NCI-H2081 (cell line): ENCODE measurements around the gene LSS.
"Not testable (repeated sequence)": the region's sequence is repeated elsewhere in the genome, so short reads cannot be mapped to it uniquely, and the experiment has no call there.

ENCODE experiments used
- DNase-seq, 2 experiments: peaks; one replicate each; lab custom pipeline; 2025; lab: John Stamatoyannopoulos, UW

Gene LSS

DNA sequence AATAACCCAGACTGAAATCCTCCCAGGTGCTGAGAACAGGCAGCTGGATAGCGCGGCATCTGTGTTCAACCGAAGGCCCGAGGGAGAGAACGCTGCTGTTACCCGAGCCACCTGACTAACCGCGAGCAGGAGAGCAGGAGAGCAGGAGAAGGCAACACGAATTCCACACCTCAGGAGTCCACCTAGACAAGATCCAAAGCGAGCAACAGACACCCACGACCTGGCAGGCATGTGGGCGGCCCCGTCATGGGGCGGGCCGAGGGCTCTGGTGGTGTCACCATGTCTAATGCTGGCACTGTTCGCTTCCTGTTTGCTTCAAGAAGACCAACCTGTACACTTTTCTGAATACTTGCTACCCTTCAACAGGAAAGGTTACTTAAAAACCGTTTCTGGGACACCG is 23.4 kb downstream of the LSS start:
- no peak for DNase-seq

DNA sequence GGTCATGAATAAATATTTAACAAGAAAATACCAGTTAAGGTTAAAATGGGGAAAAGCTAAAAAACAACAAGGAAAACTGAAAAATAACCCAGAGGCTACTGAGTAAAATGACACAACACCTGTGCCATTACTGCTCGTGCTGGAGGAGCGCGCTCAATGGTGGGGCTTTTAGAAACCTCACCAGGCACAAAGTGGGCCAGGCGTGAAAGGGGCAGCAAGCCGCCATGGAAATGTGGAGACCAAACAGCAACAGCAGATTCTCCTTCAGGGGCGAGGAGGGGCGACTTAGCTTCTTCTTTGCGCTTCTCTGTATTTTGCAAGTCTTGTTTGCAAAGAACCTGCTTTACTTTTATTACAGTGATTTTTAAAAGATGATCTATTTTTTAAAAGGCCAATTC is 25.4 kb downstream of the LSS start:
- no peak for DNase-seq

DNA sequence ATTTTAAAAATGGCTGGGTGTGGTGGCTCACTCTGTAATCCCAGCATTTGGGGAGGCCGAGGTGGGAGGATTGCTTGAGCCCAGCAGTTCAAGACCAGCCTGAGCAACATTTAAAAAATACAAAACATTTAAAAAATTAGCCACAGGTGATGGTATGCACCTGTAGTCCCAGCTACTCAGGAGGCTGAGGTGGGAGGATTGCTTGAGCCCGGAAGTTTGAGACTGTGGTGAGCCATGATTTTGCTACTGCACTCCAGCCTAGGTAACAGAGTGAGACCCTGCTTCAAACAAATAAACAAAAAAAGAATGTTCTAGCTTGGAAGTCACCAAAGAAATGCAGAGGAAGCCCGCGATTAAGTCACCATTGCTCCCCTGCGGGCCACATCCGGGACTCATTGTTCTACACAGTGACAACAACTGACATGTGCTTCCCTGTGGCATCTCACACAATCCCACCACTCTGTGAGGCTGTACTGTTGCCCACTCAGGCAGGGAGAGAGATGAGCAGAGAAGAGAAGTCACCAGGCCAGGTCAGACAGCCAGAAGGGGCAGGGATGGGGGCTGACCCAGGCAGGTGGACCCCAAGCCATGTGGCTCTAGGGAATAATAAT is 25.9 kb downstream of the LSS start:
- DNase-seq, result no peak

DNA sequence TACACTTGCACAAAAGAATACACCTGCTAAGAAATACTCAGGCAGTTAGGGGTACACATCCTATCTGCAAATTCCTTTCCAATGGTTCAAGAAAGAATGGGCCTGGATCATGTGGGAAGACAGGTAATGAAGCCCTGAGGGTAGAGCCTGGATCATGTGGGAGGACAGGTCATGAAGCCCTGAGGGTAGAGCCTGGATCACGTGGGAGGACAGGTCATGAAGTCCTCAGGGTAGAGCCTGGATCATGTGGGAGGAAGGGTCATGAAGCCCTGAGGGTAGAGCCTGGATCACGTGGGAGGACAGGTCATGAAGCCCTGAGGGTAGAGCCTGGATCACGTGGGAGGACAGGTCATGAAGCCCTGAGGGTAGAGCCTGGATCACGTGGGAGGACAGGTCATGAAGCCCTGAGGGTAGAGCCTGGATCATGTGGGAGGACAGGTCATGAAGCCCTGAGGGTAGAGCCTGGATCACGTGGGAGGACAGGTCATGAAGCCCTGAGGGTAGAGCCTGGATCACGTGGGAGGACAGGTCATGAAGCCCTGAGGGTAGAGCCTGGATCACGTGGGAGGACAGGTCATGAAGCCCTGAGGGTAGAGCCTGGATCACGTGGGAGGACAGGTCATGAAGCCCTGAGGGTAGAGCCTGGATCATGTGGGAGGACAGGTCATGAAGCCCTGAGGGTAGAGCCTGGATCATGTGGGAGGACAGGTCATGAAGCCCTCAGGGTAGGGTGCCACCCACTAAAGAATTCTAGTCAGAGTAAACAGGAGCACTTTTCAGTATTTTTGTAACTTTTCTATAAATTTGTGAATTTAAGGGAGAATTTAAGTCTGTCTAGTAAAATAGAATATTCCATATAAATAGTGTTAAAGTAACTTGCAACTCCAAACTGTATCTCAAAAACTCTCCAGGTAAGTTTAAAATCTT is 27.4 kb downstream of the LSS start:
- not testable (repeated sequence) for DNase-seq

DNA sequence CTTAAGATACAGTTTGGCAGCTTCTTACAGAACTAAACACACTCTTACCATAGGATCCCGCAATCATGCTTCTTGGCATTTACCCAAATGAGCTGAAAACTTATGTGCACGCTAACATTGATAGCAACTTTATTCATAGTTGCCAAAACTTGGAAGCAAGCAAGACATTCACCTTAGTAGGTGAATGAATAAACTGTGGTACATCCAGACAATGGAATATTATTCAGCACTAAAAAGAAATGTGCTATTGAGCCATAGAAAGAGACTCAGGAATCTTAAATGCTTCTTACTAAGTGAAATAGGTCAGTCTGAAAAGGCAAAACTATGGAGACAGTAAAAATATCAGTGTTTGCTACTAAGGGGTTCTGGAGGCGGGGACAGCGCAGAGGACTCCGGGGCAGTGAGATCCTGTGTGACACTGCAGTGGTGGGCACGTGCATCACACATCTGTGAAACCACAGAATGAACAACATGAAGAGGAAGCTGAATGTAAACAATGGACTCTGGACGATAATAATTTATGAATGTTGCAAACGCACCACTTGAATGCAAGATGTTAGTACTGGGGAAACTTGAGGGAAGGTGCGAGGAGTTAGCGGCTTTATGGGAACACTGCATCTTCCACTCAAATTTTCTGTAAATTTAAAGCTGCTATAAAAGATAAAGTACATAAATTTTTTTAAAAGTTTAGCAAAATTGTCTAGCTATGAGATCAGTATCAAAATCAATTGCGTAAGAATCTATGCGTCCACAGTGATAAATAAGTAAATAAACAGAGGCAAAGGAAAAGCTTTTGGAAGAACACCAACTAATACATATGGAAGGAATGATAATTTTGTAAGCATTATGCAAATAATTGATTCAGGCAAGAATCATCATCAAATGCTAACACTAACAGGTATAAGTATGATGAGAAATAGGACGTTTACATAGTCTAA is 28.9 kb downstream of the LSS start:
- DNase-seq, result no peak

DNA sequence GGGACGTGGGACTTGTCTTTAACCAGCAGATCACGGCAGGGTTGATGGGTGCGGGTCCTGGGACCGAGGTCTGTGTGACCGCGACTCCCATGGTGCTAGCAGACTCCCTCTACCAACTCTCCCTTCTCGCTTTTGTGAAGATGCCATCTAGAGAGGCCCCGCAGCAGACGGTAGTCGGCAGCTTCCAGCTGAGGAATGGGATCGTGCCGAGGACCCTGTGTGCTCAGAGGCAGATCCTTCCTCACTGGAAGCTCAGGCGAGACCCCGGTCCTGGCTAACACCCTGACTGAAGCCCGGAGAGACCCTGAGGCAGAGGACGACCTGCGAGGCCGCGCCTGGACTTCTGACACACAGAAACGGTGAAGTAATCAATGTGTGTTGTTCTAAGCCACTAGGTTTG is 31.8 kb downstream of the LSS start:
- no peak for DNase-seq

DNA sequence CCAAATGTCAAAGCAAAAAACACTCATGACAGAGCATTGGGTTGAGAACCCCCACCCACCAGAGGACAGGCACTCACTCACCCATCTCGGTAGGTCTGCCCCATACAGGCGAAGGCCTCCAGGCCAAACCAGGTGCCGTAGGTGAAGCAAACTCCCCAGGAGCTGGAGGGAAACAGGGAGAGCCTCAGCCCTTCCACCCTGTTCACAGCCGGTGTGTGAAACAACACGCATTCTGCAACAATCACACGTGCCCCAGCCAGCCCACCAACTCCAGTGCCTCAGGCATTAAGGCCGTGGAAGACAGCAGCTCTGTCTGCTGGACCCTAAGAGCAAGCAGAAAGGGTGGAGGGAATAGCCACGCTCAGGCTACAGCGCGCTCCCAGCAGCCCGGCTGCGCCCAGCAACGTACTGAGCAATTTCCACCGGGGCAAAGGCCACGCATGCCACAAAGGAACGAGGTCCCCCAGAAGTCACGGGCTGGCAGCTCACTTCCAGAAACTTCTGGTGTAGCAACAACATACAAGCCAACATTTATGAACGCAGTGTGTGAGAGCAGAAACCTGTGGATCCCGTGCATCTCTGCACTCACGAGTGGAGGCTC is 32.9 kb downstream of the LSS start:
- DNase-seq, result no peak

DNA sequence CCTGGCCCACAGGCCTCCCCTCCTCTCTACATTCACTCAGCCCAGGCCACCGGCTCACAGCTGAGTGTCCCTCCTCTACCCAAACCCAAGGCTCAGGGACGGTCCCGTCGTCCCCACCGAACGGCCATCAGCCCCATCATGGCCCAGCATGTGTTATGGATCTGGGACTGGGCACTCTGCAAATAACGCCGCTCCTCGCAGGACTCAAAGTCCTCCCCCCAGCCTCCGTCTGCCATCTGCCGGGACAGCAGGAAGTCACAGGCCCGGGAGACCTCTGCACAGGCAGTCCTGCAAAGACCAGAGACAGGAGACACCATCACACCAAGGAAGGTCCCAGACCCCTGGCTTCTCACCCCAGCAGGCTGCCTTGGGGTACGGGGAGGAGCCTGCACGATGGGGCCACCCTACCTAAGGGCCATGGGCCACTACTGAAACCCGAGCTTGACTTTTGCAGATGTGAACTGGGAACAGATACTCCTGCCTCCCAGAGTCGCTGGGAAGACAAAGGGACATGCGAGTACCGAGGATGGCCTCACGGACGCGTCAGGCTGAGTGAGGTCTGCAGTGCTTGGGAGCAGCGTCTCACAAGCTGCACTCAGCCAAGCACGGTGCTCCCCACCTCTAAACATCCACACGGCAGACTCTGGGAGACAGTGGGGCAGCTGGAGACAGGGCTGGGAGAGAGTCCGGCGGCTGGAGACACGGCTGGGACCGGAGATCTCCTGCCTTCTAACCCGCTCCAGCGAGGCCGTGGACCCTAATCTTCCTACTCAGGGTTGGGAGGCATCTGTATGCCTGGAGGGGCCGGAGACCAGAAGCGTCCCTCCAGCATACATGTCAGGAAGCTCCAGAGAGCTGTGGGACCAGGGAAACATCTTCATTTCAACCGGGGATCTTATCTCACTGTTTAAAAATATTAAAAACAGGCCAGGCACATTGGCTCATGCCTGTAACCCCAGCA is 33.9 kb downstream of the LSS start:
- DNase-seq, result no peak

DNA sequence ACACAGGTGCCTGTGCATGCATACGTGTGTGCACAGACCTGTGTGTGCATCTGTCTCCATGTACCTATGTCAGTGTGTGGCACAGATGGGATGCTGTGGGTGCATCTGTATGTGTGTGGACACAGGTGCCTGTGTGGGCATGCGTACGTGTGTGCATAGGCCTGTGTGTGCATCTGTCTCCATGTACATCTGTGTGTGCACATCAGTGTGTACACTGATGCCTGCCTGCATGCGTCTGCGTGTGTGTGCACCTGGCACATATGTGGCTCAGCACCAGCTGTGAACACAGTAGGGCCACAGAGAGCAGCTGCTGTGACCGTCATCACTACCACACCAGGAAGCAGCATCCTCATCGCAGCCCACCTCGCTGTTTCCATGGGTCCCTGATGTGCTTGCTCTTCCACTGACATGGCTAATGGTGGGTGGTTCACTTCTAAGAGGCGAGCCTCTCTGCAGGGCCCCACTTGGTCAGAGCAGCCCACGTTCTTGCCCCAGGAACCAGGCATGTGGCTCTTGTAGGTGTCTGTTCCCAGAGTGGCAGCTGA is 34.7 kb downstream of the LSS start:
- no peak for DNase-seq

DNA sequence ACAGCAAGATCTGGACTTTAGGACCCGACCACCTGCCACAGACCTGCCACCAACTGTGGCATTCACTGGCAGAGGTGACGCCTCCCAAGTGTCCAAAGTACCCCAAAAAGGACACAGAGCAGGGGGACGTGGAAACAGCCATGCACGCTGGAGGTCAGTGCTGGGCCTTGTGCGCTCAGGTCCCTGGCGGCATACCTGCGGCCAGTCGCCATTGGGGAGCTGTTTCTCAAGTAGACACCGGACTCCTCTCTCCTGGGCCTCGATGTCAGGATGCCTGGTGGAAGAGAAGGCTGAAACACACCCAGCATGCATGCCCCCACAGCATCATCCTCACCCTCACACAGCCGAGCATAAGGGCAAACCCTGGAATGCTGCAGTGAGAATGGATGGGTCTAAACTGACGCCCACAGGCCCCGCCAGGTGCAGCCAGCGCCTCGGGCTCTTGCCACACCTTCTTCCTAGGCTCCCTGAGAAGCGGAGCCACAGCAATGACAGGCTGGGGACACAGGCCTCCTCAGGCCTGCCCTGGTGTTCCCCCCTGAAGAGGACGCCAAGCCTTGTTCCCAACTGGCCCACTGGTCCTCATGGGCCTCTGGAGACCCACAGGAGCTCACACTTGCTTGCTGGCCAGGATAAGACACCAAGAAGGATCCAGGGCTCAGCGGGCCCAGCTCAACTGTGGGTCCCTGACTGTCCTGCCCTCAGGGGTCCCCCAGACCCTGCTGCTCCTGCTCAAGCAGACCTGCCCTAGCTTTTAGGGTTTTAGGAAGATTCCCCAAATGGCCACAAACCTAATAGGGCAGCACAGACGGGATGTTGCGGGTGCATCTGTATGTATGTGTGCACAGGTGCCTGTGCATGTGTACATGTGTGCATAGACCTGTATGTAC is 36.6 kb downstream of the LSS start:
- DNase-seq, result no peak

DNA sequence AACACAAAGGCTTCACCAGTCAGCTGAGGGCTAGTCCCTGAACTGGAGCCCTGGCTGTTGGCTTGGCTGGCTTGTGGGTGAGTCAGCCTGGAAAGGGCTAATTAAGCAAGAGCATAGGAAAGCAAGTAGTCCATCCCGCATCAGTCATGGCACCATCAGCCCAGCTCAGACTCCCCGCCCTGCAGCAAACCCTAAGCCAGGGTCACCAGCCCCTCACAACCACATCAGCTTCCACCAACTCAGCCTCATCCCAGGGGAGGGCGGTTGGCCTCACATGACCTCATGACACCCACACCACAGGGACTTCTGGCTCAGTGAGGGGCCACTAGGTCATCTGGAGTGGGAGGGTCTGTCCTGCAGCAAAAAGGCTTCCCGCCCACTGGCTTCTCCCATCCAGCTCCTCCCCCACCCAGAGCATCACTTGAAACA is 37.3 kb downstream of the LSS start:
- DNase-seq, result no peak

DNA sequence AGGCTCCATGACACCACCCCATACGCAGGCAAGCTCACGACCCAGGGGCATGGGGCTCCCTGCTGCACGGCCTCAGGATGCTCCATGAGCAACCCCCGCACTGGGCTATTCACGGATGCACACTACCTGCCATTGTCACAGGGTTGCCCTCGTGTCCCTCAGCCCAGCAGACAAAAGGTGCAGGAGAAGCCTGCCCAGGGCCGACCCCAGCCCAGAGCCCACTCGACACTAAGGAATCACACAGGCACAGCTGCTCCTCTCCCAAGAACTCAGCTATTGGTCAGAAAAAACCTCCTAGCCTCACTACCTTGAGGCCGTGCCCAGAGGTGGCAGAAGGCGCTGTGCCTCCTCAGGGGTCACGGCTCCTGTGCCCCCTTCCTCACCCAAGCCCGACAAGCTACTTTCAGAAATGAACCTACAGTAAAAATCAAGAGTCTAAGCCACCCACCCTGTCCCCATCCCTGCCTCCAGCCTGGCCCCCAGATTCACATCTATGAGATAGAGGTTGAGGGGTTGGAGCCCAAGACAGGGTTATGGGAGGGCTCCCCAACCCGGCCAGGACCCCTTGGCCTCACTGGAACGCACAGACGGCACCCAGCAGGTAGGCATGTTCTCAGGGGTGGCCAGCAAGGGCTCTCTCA is 38.0 kb downstream of the LSS start:
- DNase-seq, result no peak

DNA sequence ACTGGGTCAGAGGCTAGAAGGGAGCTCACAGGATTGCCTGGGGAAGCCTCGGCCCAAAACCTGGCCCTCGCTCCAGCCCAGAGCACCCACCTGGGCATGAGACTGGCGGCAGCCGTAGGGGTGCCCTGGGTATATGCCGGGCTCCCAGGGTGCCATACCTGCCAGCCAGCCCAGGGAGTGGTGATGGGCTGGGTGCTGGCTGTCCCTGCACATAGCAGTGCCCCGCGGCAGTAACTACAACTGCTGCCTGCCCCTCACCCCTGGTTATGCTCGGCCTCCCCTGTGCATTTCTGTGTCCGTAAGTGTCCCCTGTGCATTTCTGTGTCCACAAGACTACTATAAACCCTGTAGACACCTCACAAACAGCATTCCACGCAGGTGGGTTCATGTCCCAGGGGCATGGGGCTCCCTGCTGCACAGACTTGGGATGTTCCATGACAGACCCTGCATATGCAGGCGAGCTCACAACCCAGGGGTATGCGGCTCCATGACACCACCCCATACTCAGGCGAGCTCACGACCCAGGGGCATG is 38.5 kb downstream of the LSS start:
- DNase-seq, result no peak

DNA sequence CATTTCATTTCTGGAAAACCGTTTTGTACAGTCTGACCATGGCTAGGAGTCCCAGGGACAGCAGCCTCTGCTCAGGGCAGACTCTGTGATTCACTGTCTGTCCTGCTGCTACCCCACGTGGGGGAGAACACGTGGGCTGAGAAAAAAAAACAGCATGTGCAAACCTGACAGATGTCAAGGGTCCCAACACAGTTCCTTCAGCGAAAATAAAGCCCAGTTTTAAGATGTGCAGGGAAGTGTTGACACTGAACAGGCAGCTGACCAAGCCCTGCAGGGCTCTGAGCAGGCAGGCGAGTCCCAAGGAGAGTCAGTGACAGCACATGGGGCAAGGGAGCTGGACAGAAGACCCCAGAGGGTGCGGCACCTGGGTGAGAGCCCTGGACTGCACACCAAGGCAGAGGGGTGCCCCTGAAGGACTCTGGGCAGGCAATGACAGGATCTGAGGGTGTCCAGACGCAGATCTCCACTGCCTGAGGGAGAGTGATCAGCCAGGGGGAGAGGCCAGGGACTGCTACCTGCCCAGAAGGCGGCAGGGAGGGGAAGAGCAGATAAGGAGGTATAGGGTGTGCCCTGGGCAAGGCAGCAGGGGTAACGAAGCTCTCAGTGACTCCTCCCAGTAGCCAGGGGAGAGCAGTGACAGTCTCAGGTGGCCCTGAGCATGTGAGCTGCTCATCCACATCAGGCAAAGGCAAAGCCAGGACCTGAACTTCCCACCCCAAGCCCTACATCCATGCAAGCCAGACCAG is 39.2 kb downstream of the LSS start:
- DNase-seq, result no peak

DNA sequence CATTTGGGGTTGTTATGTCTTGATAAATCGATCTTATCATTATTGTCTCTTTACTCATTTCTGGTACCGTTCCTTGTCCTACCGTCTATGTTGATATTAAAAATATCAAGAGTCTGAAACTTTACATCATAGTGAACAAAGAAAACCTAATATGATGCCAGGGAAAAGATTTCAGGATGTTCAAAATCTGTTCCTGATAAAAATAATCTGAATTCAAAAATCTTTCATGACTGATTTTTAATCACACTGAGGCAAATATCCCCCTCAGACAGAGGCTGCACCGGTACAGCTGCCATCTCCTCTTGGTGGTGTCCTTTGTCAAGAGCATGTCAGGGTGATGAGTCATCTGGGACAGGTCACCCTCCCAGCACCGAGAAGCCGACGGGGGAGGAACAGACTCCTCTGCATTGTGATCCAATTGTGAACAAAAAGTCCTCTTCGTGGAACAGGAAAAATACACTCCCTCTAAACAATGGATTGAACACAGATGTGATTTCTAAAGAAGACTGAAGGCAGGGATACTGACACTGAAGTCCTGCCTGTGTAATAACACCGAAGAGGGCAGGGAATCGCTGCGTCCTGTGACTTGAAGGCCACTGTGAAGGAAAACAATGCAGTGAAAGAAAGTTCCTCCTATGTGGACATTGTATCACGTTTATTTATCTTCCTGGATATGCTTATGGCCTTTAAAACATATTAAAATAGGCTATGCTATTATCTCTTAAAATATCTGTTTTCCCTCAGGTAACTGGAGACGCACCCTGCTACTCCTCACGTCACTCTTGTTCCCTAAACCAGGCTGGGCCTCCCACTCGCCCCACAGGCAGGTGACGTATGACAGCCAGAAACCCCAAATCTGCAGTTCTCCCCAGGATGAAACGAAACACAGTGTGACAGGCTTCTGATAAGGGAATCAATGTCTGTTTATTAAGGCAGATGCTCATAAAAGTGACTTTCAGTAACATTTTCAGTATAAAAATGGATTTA is 40.1 kb downstream of the LSS start:
- peak; percentile 21 to 39 for DNase-seq

DNA sequence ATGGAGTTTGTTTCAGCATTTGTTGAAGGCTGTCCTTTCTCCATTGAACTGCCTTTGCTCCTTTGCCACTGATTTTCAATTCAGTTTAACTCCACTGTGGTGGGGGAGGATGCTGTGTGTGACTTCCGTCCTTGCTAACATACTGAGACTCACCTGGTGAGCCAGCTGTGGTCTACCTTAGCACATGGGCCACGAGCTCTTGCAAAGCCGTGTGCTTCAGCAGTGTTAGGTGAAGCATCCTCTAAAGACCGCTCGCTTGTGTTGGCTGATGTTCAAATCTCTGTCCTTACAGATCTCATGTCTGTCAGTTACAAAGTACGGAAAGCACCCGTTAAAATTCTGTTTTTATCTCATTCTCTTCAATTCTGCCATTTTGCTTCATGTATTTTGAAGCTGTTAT is 40.8 kb downstream of the LSS start:
- DNase-seq, result no peak

DNA sequence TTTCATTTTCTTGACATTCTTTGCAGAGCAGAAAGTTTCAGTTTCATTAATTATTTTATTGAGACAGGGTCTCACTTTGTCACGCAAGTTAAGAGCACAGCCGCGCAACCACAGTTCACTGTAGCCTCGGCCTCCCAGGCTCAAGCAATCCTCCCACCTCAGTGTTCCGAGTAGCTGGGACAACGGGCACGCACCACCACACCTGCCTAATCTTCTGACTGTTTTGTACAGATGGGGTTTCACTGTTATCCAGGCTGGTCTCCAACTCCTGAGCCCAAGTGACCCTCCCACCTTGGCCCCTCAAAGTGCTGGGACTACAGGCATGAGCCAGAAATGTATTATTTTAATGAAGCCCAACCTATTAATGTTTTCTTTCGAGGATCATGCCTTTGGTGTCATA is 41.3 kb downstream of the LSS start:
- DNase-seq, result no peak
